Right renal pelvis (tissue), 4 donors: ENCODE data around the gene PLSCR2. TPM values are rescaled to one million over a fixed set of nuclear protein-coding genes. Genes with fewer than 3 reads are reported as not detected.
"Not testable (repeated sequence)": the region's sequence is repeated elsewhere in the genome, so short reads cannot be mapped to it uniquely, and the experiment has no call there.

ENCODE experiments used
- DNase-seq, 4 donors: peaks; one replicate each; pipeline ENCODE4 v3.0.0-alpha.2; 2013; ENCODE audit warnings: low read depth in 4 of 4, low spot score in 3 of 4, missing footprints in 1 of 4
- polyA plus RNA-seq, 4 donors: library from polyadenylated mRNA; unstranded; fragments of 120-200 nt; gene quantifications; one replicate each; pipeline ENCODE4 v1.2.1, GENCODE V29; 2013; ENCODE audit not compliant: insufficient read length in 4 of 4

Gene PLSCR2
- polyA plus RNA-seq, 4 donors = 0.61 to 1.5 (median 0.96) TPM

GRCh38 chr3:146493221-146493620 is 23.9 kb upstream of the PLSCR2 start:
- no peak for DNase-seq

- no peak for DNase-seq
Measured at GRCh38 chr3:146491303-146491702, 21.9 kb upstream of the PLSCR2 start.

DNA sequence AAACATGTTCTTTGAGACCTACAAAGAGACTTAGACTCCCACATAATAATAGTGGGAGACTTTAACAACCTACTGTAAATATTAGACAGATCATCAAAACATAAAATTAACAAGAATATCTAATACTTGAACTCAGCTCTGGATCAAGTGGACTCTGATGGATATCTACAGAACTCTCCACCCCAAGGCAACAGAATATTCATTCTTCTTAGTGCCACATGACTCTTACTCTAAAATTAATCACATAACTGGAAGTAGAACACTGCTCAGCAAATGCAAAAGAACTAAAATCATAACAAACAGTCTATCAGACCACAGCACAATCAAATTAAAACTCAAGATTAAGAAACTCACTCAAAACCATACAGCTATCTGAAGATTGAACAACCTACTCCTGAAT is 15.9 kb upstream of the PLSCR2 start:
- DNase-seq = no peak

DNA sequence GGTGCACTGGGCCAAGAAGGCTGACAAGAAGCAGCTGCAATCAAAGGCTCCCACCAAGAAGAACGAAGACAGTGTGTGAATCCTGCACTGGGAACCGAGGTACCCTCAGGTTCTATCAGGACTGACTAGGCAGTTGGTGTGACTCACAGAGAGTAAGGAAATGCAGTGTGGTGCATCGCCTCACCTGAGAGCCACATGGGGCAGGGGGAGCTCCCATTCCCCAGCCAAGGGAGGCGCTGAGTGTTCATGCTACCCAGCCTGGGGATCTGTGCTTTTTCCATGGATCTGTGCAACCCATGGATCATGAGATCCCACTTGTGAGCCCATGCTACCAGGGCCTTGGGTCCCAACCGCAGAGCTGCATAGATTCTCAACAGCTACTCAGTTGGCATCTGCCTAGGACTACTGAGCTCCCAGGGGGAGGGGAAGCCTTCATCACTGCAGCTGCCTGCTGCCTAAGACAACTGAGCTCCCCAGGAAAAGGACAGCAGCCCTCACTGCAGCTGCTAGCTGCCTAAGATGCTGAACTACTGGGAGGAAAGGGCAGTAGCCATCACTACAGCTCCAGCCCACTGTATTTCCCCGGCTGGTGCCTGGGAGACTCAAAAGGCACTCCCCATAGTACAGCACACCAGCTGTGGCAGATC is 6.9 kb upstream of the PLSCR2 start:
- DNase-seq = peak in 2 of 4 donors; percentile 9 to 16

GRCh38 chr3:146474976-146475375 is 5.6 kb upstream of the PLSCR2 start:
- DNase-seq = not testable (repeated sequence)

DNA sequence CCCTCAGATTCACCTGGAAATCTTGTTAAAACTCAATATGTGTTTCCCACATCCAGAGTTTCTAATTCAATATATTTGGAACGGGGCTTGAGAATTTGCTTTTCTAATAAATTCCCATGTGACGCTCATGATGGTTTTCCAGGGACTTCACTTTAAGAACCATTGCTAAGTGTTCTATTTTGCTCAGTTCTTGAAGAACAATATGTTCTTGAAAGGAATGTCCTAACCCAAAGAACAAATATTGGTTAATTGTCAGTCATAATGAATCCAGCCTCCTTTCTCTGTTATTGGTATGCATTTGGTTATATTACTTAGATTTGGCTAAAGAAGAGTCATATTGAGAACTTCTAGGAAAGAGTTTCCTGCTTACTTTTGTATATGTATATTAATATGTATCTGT is 4.4 kb upstream of the PLSCR2 start:
- no peak for DNase-seq

GRCh38 chr3:146472611-146473010 is 3.2 kb upstream of the PLSCR2 start:
- no peak for DNase-seq

GRCh38 chr3:146471012-146471411 is 1.7 kb upstream of the PLSCR2 start:
- no peak for DNase-seq

- no peak for DNase-seq
Measured at GRCh38 chr3:146470425-146470990, 1.1 kb upstream of the PLSCR2 start.

GRCh38 chr3:146468671-146469149 is 651 bp downstream of the PLSCR2 start:
- no peak for DNase-seq

DNA sequence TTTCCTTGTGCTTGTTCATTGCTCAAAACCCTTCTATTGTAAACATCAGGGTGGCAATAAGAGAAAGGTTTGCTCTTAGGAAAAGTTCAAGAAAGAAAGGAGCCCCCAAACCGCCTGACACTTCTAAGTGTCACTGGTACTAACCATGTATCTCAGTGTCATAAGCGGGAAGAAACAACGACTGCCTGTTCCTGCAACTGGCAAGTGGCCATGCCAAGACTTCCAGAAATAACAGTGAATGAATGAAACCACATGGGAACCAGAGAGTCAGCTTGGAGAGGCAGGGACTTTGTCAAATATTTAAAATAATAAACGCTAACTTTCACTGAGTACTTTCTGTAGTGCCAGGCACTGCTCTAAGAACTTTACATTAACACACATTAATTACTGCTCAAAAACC is 1.1 kb downstream of the PLSCR2 start:
- no peak for DNase-seq

GRCh38 chr3:146466604-146467003 is 2.8 kb downstream of the PLSCR2 start:
- DNase-seq = no peak

GRCh38 chr3:146465693-146466465 is 3.5 kb downstream of the PLSCR2 start:
- DNase-seq = no peak

- no peak for DNase-seq
Measured at GRCh38 chr3:146464783-146465182, 4.6 kb downstream of the PLSCR2 start.

DNA sequence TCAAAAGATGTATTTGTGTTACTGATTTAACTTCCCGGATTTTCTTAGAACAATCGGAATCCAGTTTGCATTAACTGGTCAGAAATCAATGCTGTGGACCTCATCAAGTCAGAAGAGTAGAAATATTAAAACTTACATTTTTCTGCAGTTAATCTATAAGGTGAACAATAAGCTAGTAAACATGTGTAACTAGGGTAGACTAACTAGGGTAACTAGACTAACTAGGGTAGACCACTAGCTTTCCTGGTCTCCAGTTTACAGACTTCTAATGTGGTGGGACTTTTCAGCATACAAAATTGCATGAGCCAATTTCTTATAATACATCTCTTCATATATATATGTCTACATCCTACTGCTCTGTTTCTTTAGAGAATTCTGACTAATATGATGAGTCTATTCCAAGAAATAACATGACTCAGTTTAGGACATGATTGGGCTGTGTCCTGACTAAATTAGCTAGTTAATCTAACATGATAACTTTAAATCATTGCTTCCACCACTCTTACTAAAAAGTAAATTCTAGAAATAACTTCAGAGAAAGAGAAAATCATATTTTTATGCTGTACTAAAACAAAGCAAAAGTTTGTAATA is 5.3 kb downstream of the PLSCR2 start:
- DNase-seq = no peak

GRCh38 chr3:146454796-146455195 is 14.6 kb downstream of the PLSCR2 start:
- no peak for DNase-seq

GRCh38 chr3:146449613-146450012 is 19.7 kb downstream of the PLSCR2 start:
- DNase-seq = no peak

DNA sequence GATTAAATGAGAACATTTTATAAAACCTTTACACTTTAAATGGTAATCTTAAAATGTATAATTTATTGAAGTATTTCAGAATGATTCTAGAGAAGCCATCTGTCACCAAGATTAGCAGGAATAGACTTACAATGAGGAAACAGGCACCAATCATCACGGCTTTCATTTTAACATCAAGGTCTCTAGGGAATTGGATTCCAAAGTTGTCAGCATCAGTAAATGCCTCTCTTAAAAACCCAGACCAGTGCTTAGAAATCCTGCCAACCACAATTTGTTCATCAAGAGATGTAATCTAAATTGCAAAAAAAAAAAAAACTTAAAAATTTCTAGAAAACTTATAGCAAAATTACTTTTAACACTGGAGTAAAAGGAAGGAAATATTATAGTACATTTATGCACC is 20.3 kb downstream of the PLSCR2 start:
- no peak for DNase-seq

- no peak for DNase-seq
Measured at GRCh38 chr3:146446026-146446425, 23.3 kb downstream of the PLSCR2 start.

DNA sequence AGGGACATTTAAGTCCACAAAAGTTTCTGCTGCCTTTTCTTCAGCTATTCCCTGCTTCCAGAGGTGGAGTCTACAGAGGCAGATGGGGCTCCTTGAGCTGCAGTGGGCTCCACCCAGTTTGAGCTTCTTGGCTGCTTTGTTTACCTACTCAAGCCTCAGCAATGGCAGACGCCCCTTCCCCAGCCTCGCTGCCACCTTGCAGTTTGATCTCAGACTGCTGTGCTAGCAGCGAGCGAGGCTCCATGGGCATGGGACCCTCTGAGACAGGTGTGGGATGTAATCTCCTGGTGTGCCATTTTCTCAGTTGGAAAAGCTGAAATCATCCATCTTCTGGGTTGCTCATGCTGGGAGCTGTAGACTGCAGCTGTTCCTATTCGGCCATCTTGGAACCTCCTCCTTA is 29.1 kb downstream of the PLSCR2 start:
- DNase-seq = not testable (repeated sequence)

- DNase-seq = no peak
Measured at GRCh38 chr3:146432066-146432465, 37.3 kb downstream of the PLSCR2 start.
